Upper lobe of left lung (tissue), 4 donors: ENCODE measurements around the gene KRT78.

Source experiments
- CTCF ChIP-seq, 6 experiments: fragments of 450-650 bp in 4 of 6; fragments of 200-600 bp in 2 of 6; sonication (generic) in 2 of 6; IDR thresholded peaks; one replicate each; pipeline ENCODE4 v1.5.1; 2016 to 2019; ENCODE audit warnings: antibody characterized with exemption in 6 of 6
- EP300 ChIP-seq, 4 donors: sonication (generic); formaldehyde crosslinking; IDR thresholded peaks; one replicate each; pipeline ENCODE4 v1.5.1; 2017; ENCODE audit warnings: antibody characterized with exemption in 4 of 4, control low read depth in 2 of 4

GRCh38 chr12:52865090-52865944 is 16.5 kb upstream of the KRT78 start:
- TF ChIP-seq CTCF (IDR thresholded peaks at IDR 0.05) (peak; percentile 59 to 83 (median 78)), EP300 (IDR thresholded peaks at IDR 0.05) (no peak)
